AG04449 (cell line): ENCODE data around the gene ANGEL2.

Source experiments
- CTCF ChIA-PET: fragments of 350-600 bp; formaldehyde crosslinking; extraction: SDS; loops from one replicate; lab custom pipeline; 2021; ENCODE audit warnings: antibody characterized with exemption; lab: Yijun Ruan, JAX
- POLR2A ChIA-PET: fragments of 400-600, 350-600 bp; formaldehyde crosslinking; extraction: SDS; loops from one replicate; lab custom pipeline; 2020; ENCODE audit warnings: antibody characterized with exemption, inconsistent platforms; lab: Yijun Ruan, JAX
- DNase-seq: peaks from one replicate; pipeline ENCODE4 v3.0.0-alpha.2; 2010; ENCODE audit warnings: low read depth, low spot score
- H3K4me3 ChIP-seq: 2 replicates; pipeline ENCODE4 v1.5.1; 2011; ENCODE audit warnings: low read depth, mild to moderate bottlenecking, control low read depth, low read length
- CTCF ChIP-seq: IDR thresholded peaks from one replicate; pipeline ENCODE4 v1.5.1; 2011; ENCODE audit warnings: mild to moderate bottlenecking, moderate library complexity, low read length, control low read depth, inconsistent platforms; ENCODE audit not compliant: insufficient read depth; ENCODE audit errors: missing control alignments

Gene ANGEL2

DNA sequence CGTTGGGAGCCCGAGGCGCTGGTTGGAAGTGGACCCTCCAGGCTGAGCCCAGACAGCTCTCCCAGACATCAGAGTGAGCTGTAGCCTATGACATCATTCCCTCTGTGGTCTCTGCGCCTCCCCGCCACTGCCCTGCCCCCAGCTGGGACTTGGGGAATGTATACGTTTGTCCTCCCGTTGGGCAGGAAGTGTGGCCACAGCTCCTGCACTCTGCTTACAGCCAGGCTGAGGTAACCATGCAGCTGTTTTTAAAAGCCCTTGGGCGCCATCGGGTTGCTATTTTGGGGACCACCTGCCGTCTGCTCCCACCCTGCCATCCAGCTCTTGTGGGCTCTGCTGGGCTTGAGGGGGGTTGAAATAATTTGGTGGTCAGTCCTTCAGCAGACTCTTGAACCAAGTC, 57.5 kb downstream of the ANGEL2 start:
- ChIA-PET POLR2A (no interaction called here), CTCF (interaction anchor here (0.6 to 3.8 kb wide), 2 partner anchors 9 to 177 kb away, joined by 3 to 25 read pairs; no protein-coding TSS in a partner anchor)
- DNase-seq: no peak
- H3K4me3 ChIP-seq: no peak overlapping the region
- TF ChIP-seq CTCF: no peak

DNA sequence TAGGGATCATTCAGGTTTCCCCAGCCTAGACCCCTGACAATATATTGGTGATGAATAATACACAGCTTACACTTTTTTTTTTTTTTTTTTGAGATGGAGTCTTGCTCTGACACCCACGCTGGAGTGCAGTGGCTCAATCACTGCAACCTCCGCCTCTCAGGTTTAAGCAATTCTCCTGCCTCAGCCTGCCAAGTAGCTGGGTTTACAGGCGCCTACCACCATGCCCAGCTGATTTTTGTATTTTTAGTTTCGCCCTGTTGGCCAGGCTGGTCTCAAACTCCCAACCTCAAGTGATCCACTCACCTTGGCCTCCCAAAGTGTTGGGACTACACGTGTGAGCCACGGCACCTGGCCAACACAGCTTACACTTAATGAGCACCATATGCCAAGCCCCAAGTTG, 58.1 kb downstream of the ANGEL2 start:
- no peak for TF ChIP-seq CTCF
- H3K4me3 ChIP-seq: no peak overlapping the region
- ChIA-PET POLR2A (no interaction called here), CTCF (interaction anchor here (0.6 to 3.8 kb wide), 2 partner anchors 10 to 176 kb away, joined by 3 to 25 read pairs; no protein-coding TSS in a partner anchor)
- no peak for DNase-seq

- ChIA-PET POLR2A (no interaction called here), CTCF (interaction anchor here (3.4 kb wide), 1 partner anchor 11 kb away, joined by 32 read pairs; no protein-coding TSS in a partner anchor)
- no peak for TF ChIP-seq CTCF
- H3K4me3 ChIP-seq: no peak overlapping the region
- DNase-seq: no peak
These were observed 59.6 kb downstream of the ANGEL2 start for GRCh38 chr1:212955961-212956620.

DNA sequence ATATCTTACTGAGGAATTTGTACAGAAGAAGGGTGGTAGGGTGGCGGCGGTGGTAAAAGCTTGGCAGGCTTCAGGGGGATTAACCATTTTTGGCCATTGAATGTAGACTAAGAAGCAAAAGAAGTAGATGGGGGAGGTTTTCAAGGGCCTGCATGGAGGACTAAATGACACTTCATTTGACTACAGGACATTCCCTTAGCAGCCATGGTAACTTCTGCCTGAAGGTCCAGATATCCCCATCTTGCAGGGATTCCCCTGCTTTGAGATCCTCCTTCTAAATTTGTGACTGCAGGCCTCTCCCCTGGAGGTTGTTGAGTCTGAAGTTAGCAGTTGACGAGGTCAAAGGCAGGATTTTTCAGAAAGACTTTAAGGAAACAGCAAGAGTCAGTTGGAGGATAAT, 60.6 kb downstream of the ANGEL2 start:
- ChIA-PET CTCF (interaction anchor here (3.4 kb wide), 1 partner anchor 12 kb away, joined by 32 read pairs; no protein-coding TSS in a partner anchor), POLR2A (no interaction called here)
- no peak overlapping the region for H3K4me3 ChIP-seq
- no peak for TF ChIP-seq CTCF
- DNase-seq: no peak

DNA sequence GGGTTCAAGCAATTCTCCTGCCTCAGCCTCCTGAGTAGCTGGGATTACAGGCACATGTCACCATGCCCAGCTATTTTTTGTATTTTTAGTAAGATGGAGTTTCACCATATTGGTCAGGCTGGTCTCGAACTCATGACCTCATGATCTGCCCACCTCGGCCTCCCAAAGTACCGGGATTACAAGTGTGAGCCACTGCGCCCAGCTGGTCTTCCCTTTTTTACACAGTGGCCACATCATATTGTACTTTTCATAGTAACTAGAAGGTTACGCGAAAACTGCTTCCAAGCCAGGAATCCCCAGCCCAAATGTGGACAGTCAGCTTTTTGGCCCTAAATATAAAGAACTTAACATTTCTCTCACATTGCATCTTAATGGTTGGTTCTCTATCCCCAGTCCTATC, 61.2 kb downstream of the ANGEL2 start:
- no peak for TF ChIP-seq CTCF
- DNase-seq: no peak
- ChIA-PET CTCF (interaction anchor here (3.4 kb wide), 1 partner anchor 12 kb away, joined by 32 read pairs; no protein-coding TSS in a partner anchor), POLR2A (no interaction called here)
- no peak overlapping the region for H3K4me3 ChIP-seq

DNA sequence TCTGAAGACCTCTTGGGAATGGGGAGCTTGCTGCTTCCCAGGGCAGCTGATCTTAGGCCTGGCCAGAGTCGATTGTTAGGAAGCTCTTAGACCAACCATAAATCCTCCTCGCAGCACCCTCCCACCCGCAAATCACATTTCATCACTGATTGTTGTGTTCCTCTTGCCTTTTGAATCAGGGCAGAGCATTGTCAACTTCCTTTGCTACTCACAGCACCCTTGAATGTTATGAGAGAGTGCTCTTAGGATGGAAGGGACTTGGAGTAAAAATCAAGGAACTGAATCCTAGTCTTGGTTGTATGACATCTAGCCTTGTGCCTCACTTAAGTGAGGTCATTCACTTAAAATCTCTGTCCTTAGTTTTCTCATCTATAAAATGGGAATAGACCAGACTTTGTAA, 62.3 kb downstream of the ANGEL2 start:
- POLR2A ChIA-PET: no interaction called here
- CTCF ChIA-PET: interaction anchor here (0.8 to 3.4 kb wide), 2 partner anchors 14 to 42 kb away, joined by 5 to 32 read pairs; no protein-coding TSS in a partner anchor
- DNase-seq: no peak
- no peak for TF ChIP-seq CTCF
- H3K4me3 ChIP-seq: no peak overlapping the region
